A549 (cell line): ENCODE data around the gene AFF1.

Experiments
- EP300 ChIP-seq, 2 experiments: fragments of >200 bp; sonication (Bioruptor Twin); formaldehyde crosslinking; IDR thresholded peaks; 2 replicates in 1 of 2; 3 replicates in 1 of 2; pipeline ENCODE4 v1.6.1; 2016 to 2017
- POLR2A ChIP-seq: IDR thresholded peaks from 2 replicates; pipeline ENCODE4 v1.6.1; 2012; ENCODE audit warnings: mild to moderate bottlenecking, low read length
- TP53 ChIP-seq: fragments of 250-450 bp; sonication (Bioruptor Pico); IDR thresholded peaks from 2 replicates; pipeline ENCODE4 v1.5.0; 2021; ENCODE audit warnings: mild to moderate bottlenecking, moderate library complexity
- TF ChIP-seq, protein P1 (sequence below): fragments of >200 bp; sonication (Bioruptor Twin); formaldehyde crosslinking; IDR thresholded peaks from 3 replicates; pipeline ENCODE4 v1.5.1; 2016
- TF ChIP-seq, protein P2 (sequence below): fragments of 200-600 bp; sonication (generic); IDR thresholded peaks from 2 replicates; pipeline ENCODE4 v1.6.1; 2016; ENCODE audit warnings: antibody characterized with exemption, mild to moderate bottlenecking, moderate library complexity
- TF ChIP-seq, protein P3 (sequence below): IDR thresholded peaks from 2 replicates; pipeline ENCODE4 v1.6.1; 2012

DNA sequence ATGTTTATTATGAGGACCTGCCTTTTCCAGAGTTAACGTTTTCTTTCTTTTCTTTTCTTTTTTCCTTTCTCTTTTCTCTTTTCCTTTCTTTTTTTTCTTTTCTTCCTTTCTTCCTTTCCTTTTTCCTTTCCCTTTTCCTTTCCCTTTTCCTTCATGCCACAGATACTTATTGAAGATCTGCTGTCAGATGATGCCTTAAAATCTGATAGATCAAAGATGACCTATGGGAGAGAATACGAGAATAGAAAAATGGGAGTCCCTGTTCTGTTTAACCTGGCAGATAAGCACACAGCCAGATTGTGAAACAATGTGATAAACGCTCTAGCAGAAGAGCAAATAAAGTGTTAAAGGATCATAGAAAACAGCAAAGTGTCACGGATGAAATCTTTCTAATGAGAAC, 38.9 kb downstream of the AFF1 start:
- TF ChIP-seq, protein P1, sequence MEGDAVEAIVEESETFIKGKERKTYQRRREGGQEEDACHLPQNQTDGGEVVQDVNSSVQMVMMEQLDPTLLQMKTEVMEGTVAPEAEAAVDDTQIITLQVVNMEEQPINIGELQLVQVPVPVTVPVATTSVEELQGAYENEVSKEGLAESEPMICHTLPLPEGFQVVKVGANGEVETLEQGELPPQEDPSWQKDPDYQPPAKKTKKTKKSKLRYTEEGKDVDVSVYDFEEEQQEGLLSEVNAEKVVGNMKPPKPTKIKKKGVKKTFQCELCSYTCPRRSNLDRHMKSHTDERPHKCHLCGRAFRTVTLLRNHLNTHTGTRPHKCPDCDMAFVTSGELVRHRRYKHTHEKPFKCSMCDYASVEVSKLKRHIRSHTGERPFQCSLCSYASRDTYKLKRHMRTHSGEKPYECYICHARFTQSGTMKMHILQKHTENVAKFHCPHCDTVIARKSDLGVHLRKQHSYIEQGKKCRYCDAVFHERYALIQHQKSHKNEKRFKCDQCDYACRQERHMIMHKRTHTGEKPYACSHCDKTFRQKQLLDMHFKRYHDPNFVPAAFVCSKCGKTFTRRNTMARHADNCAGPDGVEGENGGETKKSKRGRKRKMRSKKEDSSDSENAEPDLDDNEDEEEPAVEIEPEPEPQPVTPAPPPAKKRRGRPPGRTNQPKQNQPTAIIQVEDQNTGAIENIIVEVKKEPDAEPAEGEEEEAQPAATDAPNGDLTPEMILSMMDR = no peak
- no peak for TF ChIP-seq TP53 (CRISPR knock-in tag)
- TF ChIP-seq POLR2A = no peak
- TF ChIP-seq EP300 (IDR thresholded peaks at IDR 0.05) = no peak
- TF ChIP-seq, protein P2, sequence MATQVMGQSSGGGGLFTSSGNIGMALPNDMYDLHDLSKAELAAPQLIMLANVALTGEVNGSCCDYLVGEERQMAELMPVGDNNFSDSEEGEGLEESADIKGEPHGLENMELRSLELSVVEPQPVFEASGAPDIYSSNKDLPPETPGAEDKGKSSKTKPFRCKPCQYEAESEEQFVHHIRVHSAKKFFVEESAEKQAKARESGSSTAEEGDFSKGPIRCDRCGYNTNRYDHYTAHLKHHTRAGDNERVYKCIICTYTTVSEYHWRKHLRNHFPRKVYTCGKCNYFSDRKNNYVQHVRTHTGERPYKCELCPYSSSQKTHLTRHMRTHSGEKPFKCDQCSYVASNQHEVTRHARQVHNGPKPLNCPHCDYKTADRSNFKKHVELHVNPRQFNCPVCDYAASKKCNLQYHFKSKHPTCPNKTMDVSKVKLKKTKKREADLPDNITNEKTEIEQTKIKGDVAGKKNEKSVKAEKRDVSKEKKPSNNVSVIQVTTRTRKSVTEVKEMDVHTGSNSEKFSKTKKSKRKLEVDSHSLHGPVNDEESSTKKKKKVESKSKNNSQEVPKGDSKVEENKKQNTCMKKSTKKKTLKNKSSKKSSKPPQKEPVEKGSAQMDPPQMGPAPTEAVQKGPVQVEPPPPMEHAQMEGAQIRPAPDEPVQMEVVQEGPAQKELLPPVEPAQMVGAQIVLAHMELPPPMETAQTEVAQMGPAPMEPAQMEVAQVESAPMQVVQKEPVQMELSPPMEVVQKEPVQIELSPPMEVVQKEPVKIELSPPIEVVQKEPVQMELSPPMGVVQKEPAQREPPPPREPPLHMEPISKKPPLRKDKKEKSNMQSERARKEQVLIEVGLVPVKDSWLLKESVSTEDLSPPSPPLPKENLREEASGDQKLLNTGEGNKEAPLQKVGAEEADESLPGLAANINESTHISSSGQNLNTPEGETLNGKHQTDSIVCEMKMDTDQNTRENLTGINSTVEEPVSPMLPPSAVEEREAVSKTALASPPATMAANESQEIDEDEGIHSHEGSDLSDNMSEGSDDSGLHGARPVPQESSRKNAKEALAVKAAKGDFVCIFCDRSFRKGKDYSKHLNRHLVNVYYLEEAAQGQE = no peak
- TF ChIP-seq, protein P3, sequence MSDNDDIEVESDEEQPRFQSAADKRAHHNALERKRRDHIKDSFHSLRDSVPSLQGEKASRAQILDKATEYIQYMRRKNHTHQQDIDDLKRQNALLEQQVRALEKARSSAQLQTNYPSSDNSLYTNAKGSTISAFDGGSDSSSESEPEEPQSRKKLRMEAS = no peak
